Osteocyte (in vitro differentiated cells): Measurements from ENCODE around the gene POLE3. TPM values are rescaled to one million over a fixed set of nuclear protein-coding genes. Genes with fewer than 3 reads are reported as not detected.

Experiments
- DNase-seq: peaks from one replicate; pipeline ENCODE4 v3.0.0; 2021; ENCODE audit warnings: mixed read lengths; ENCODE audit not compliant: unreplicated experiment; ENCODE audit errors: extremely low spot score
- H3K27ac Mint-ChIP-seq: one replicate; pipeline ENCODE4 v1.8.0; 2021; ENCODE audit warnings: mild to moderate bottlenecking, mixed read lengths; ENCODE audit not compliant: unreplicated experiment
- H3K27me3 Mint-ChIP-seq: one replicate; pipeline ENCODE4 v1.8.0; 2021; ENCODE audit warnings: mixed read lengths; ENCODE audit not compliant: unreplicated experiment
- H3K36me3 Mint-ChIP-seq: one replicate; pipeline ENCODE4 v1.8.0; 2021; ENCODE audit warnings: mixed read lengths; ENCODE audit not compliant: unreplicated experiment
- H3K4me1 Mint-ChIP-seq: one replicate; pipeline ENCODE4 v1.8.0; 2021; ENCODE audit warnings: mixed read lengths; ENCODE audit not compliant: unreplicated experiment
- H3K4me3 Mint-ChIP-seq: one replicate; pipeline ENCODE4 v1.8.0; 2021; ENCODE audit warnings: mild to moderate bottlenecking, moderate library complexity, mixed read lengths; ENCODE audit not compliant: unreplicated experiment
- H3K9me3 Mint-ChIP-seq: one replicate; pipeline ENCODE4 v1.8.0; 2021; ENCODE audit warnings: mixed read lengths; ENCODE audit not compliant: unreplicated experiment
- total RNA-seq: library from RNA; stranded (reverse); gene quantifications from 2 replicates; pipeline ENCODE4 v1.2.1, GENCODE V29; 2021
- TF ChIP-seq, protein P1 (sequence below): fragments of 200-600 bp; sonication (generic); IDR thresholded peaks from 2 replicates; pipeline ENCODE4 v1.5.0; 2021; ENCODE audit warnings: antibody characterized with exemption, mild to moderate bottlenecking, moderate library complexity

POLE3 gene
- total RNA-seq, 1 donor from 2014 or later = 35.5 TPM

DNA sequence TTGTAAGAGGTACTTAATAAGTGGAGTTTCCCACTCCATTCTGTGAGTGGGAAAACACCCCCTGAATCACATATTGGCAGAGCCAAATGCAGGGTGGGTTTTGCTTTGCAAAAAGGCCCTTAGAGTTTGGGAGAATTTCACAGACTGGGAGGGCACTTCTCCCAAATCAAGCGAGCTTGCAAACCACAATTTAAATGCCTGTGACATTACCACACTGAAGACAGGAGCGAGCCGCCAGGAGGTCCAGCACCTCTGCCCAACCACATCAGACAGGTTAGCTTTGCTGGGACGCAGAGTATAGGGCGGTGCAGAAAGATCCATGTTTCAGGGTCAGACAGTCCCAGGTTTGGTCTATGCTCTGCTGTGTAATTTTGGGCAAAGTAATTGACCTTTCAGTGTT, 11.7 kb downstream of the POLE3 start:
- TF ChIP-seq, protein P1, sequence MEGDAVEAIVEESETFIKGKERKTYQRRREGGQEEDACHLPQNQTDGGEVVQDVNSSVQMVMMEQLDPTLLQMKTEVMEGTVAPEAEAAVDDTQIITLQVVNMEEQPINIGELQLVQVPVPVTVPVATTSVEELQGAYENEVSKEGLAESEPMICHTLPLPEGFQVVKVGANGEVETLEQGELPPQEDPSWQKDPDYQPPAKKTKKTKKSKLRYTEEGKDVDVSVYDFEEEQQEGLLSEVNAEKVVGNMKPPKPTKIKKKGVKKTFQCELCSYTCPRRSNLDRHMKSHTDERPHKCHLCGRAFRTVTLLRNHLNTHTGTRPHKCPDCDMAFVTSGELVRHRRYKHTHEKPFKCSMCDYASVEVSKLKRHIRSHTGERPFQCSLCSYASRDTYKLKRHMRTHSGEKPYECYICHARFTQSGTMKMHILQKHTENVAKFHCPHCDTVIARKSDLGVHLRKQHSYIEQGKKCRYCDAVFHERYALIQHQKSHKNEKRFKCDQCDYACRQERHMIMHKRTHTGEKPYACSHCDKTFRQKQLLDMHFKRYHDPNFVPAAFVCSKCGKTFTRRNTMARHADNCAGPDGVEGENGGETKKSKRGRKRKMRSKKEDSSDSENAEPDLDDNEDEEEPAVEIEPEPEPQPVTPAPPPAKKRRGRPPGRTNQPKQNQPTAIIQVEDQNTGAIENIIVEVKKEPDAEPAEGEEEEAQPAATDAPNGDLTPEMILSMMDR = no peak
- Mint-ChIP-seq H3K36me3 (peaks cover 10% of the 10 kb centered on the region), H3K4me1 (peaks cover 14% of the 10 kb centered on the region), H3K9me3 (no peaks in the 10 kb centered on the region), H3K27me3 (no peaks in the 10 kb centered on the region), H3K4me3 (no peak overlapping the region), H3K27ac (no peak overlapping the region)
- no peak for DNase-seq

GRCh38 chr9:113397203-113397631, 13.3 kb downstream of the POLE3 start:
- Mint-ChIP-seq H3K4me1 (peaks cover 14% of the 10 kb centered on the region), H3K27ac (no peak overlapping the region), H3K9me3 (no peaks in the 10 kb centered on the region), H3K4me3 (no peak overlapping the region), H3K27me3 (no peaks in the 10 kb centered on the region), H3K36me3 (peaks cover 10% of the 10 kb centered on the region)
- TF ChIP-seq, protein P1 = no peak
- no peak for DNase-seq

GRCh38 chr9:113395000-113395861, 15.2 kb downstream of the POLE3 start:
- H3K27ac Mint-ChIP-seq = no peak overlapping the region
- TF ChIP-seq, protein P1 = no peak
- peaks cover 18% of the 10 kb centered on the region for H3K36me3 Mint-ChIP-seq
- H3K27me3 Mint-ChIP-seq = no peaks in the 10 kb centered on the region
- DNase-seq = no peak
- H3K9me3 Mint-ChIP-seq = no peaks in the 10 kb centered on the region
- no peak overlapping the region for H3K4me3 Mint-ChIP-seq
- peaks cover 6% of the 10 kb centered on the region for H3K4me1 Mint-ChIP-seq

DNA sequence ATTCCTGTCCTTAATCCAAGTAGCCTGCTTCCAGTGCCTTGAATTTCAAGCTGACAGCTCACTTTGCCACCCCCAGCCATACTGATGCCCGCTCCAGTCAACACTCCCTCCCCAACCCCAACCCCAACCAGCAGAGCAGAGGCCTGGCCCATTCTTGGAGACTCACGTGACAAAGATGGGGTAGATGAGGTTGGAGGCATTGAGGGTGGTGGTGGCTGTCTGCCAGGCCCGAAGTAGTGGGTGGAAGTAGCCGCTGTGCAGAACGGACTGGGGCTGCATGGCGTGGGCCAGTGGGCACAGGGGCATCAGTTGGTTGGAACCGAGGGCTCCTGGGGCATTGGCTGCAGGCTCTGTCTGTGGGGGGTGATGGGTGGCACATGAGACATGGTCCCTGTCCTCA, 17.2 kb downstream of the POLE3 start:
- Mint-ChIP-seq H3K27me3 (no peaks in the 10 kb centered on the region), H3K4me3 (no peak overlapping the region), H3K36me3 (peaks cover 27% of the 10 kb centered on the region), H3K9me3 (no peaks in the 10 kb centered on the region), H3K4me1 (no peaks in the 10 kb centered on the region), H3K27ac (no peak overlapping the region)
- no peak for DNase-seq
- TF ChIP-seq, protein P1 = no peak

DNA sequence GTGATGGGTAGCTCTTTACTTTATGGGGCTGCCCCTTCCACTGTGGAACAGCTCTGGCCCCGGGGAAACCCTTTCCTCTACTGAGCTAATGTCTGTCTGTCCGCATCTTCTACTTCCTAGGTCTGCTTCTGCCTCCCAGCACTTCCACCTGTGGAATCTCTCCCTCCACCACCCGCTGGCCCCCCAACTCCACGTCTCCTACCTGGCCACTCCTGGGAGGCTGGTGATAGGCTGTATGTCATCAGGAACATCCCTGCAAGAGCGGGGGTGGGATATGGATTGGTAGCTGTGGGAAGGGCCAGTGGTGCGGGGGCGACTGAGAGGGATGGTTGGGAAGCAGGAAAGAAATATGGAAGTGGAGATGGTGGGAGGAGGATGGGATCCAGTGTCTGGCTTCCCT, 18.6 kb downstream of the POLE3 start:
- TF ChIP-seq, protein P1 = no peak
- Mint-ChIP-seq H3K36me3 (peaks cover 36% of the 10 kb centered on the region), H3K4me1 (no peaks in the 10 kb centered on the region), H3K27ac (no peak overlapping the region), H3K27me3 (no peaks in the 10 kb centered on the region), H3K4me3 (no peak overlapping the region), H3K9me3 (no peaks in the 10 kb centered on the region)
- no peak for DNase-seq
